Globus pallidus (tissue), 1 donor: Measurements from ENCODE around the gene EFNA4.

Experiments used
- DNase-seq: peaks from one replicate; pipeline ENCODE4 v3.0.0-alpha.2; 2015; ENCODE audit warnings: low spot score

Gene EFNA4

GRCh38 chr1:155051777-155052398, 11.7 kb upstream of the EFNA4 start:
- no peak for DNase-seq

DNA sequence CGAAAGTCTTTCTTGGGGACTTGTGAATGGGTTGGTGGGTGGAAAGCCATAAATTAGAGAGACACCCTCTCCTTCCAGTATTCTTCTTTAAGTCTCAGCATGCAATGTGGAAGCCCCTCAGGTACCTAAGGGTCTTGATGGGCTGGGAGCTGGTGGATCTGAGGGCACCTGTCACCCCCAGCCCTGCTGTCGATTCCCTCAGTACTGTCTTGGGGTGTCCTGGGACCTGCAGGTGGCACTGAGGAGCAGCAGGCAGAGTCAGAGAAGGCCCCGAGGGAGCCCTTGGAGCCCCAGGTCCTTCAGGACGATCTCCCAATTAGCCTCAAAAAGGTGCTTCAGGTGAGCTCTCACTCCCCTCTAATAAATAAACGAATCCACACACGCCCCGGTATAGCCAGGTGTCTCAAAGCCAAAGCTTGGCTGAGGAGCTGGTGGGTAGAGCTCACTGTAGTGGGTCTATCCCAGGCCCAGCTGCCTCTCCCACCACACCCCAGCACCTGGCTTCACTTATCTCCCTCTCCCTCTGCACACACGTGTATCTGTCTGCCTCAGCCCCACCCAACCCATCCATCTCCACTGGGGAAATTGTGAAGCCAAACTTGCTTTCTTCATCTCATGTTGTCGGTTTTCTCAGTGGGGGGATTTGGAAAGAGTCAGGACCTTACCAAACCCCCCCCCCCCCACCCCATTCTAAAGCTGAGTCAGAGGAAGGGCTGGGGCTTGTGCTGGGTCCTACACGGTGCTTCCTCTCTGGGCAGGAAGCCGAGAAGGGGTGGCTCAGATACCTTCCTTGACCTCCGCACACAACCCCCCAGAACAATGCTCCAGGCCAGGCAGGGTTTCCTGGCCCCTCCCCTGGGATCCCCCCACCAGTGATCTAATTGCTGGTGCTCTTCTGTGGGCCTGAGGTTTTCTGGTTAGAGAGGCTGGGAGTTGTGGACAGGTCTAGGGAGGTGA, 10.8 kb upstream of the EFNA4 start:
- no peak for DNase-seq

DNA sequence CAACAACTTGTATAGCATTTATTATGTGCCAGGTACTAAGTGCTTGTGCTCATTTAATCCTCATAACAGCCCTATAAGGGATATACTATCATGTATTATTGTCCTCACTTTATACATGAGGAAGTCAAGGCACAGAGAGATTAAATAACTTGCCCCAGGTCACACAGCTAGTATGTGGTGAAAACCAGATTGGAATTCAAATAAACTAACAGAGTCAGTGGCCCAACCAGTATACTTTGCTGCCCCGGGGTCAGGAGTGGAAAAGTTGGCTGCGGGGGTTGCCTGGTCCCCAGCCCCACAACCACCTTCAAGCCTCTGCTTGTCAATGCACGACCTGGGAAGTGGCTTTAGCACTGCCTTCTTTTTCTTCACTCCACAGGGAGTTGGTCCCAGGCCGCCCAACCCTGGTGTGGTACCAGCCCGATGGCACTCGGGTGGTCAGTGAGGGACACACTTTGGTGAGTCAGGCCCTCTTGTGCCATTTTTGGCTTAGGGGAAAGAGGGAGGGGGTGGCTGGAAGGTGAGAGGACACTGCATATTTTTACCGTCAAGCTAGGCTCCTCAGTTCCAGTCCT, 9.9 kb upstream of the EFNA4 start:
- no peak for DNase-seq

DNA sequence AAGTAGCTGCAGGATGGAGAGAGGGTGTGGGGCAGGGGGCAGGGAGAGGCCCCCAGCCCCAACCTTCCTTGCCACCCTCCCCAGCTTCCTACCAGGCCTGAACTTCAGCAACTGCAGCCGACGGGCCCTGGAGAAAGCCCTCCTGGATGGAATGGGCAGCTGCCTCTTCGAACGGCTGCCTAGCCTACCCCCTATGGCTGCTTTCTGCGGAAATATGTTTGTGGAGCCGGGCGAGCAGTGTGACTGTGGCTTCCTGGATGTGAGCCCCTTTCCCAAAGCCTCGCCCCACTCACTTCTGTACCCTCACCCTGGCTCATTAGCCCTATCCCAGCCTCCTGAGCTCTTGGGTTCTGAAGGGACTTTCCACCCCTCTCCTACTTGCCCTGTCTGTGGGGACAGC, 6.4 kb upstream of the EFNA4 start:
- no peak for DNase-seq

DNA sequence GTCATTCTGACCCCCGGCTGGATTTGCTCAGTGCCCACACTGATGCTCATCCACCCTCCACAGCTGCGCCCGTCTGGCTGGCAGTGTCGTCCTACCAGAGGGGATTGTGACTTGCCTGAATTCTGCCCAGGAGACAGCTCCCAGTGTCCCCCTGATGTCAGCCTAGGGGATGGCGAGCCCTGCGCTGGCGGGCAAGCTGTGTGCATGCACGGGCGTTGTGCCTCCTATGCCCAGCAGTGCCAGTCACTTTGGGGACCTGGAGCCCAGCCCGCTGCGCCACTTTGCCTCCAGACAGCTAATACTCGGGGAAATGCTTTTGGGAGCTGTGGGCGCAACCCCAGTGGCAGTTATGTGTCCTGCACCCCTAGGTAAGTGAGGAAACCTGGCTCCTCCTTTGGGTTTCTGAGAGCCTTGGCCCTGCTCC, 5.7 kb upstream of the EFNA4 start:
- DNase-seq, result no peak

DNA sequence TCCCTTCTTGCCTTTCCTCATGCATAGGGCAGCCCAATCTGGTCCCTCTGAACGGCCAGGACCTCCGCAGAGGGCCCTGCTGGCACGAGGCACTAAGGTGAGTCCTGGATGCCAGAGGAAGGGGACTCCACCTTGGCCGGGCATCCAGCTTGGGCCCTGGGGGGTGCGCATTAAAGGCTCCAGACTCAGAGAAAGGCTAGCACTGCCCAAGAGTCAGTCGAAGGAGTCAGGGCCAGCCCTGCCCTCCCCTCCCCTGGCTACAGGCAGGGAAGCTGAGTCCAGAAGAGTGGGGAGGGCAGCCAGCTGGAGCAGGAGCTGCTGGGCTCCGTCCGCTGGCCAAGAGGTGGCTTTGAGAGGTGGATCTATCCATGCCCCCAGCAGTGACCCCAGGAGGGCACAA, 2.8 kb upstream of the EFNA4 start:
- no peak for DNase-seq

DNA sequence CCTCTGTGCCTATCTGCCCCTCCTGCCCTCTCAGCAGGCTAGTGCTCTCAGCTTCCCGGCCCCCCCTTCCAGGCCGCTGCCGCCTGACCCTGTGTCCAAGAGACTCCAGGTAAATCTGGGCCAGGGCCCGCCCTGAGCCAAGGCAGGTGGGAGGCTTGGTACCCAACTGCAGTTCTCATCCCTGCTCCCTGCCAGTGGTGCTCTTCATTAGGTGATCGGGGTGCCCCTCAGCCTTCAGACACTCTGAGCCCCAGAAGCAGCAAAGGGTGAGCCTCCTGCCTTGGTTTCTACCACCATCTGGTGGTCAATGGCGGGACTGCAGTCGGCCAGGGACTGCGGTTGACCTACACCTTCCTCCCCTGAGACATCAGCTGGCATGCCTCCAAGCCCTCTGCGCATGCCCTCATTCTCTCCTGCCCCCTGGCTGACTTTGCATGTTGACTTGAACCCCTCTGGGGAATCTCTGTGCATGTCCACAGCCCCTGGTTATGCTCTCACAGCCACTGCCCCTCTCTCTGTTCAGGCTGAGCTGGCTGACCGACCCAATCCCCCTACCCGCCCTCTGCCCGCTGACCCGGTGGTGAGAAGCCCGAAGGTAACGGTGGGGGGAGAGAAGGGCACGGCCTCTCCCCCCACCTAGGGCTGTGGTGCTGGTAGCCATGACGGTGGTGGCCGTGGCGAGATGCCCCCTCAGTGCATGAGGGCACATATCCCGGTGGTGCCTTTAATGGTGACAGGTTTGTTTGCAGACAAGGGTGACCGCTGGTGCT, 2.0 kb upstream of the EFNA4 start:
- DNase-seq, result peak; percentile 64

DNA sequence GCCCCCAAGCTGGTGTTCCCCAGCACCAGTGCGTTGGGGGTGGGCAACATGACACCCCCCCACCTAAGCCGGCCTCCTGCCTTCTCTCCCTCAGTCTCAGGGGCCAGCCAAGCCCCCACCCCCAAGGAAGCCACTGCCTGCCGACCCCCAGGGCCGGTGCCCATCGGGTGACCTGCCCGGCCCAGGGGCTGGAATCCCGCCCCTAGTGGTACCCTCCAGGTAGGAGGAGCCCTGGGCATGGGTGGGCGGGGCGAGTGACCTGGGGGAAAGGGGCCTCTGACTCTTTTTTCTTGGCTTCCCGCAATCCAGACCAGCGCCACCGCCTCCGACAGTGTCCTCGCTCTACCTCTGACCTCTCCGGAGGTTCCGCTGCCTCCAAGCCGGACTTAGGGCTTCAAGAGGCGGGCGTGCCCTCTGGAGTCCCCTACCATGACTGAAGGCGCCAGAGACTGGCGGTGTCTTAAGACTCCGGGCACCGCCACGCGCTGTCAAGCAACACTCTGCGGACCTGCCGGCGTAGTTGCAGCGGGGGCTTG, 1.3 kb upstream of the EFNA4 start:
- no peak for DNase-seq

GRCh38 chr1:155062702-155063411, 683 bp upstream of the EFNA4 start:
- no peak for DNase-seq

GRCh38 chr1:155064111-155064831, 731 bp downstream of the EFNA4 start:
- no peak for DNase-seq

DNA sequence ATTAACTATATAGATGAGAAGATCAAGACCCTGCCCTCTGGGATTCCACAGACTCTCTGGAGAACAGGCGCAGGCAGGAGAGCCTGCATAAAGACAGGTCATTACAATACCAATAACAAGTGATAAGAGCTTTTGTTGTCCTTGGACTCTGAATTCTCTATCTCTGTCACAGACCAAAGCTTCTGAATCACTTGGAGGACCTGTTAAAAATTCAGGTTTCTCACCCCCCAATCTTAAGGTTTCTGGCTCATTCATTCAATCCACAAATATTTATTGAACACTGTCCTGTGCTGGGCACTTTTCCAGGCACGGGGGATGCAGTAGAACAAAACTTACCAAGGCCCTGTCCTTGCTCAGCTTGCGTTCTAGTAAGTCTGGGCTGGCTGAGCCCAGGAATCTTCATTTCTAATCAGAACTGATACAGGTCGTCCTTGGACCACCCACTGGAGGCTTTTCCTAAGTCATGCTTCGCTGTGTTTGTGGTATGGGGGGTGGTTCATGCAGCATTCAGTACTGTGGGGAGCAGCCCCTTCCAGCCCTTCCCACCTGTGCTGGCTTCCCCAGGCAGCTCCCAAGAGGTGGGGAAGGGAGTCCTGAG, 1.4 kb downstream of the EFNA4 start:
- DNase-seq, result no peak

DNA sequence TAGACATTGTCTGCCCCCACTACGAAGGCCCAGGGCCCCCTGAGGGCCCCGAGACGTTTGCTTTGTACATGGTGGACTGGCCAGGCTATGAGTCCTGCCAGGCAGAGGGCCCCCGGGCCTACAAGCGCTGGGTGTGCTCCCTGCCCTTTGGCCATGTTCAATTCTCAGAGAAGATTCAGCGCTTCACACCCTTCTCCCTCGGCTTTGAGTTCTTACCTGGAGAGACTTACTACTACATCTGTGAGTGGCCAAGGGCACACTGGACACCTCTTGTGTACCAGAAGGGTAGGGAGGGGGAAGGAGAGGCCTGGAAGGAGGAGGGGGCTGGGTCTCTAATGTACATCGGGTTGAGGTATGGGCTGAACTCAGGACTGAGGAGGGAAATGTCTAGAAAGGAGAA, 3.2 kb downstream of the EFNA4 start:
- no peak for DNase-seq

GRCh38 chr1:155068599-155068998, 5.1 kb downstream of the EFNA4 start:
- DNase-seq, result no peak

- no peak for DNase-seq
Observed at GRCh38 chr1:155069551-155070157, 6.1 kb downstream of the EFNA4 start.

DNA sequence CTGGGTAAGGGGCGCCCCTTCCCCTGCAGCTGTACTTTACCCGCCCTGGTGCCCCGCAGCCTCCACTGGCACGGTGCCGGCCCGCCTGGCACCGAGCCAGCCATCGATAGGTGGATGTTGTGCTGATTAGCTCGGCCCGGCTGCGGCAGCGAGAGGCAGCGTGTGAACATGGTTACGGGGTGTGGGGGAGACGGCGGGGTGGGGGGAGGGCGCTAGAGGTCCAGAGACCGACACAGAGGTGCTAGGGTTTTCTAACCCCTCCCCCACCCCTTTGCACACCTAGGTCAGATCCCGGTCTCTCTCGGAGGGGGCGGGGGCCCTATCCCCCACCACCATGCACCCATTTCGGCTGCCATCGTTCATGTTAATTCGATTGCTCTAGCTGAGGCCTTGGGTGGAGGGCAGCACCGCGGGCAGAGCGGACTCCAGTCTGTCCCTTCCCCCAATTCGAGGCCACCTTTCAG, 6.7 kb downstream of the EFNA4 start:
- no peak for DNase-seq

- peak; percentile 43 for DNase-seq
Observed at GRCh38 chr1:155070721-155071569, 7.4 kb downstream of the EFNA4 start.

GRCh38 chr1:155071701-155072100, 8.2 kb downstream of the EFNA4 start:
- DNase-seq, result no peak

DNA sequence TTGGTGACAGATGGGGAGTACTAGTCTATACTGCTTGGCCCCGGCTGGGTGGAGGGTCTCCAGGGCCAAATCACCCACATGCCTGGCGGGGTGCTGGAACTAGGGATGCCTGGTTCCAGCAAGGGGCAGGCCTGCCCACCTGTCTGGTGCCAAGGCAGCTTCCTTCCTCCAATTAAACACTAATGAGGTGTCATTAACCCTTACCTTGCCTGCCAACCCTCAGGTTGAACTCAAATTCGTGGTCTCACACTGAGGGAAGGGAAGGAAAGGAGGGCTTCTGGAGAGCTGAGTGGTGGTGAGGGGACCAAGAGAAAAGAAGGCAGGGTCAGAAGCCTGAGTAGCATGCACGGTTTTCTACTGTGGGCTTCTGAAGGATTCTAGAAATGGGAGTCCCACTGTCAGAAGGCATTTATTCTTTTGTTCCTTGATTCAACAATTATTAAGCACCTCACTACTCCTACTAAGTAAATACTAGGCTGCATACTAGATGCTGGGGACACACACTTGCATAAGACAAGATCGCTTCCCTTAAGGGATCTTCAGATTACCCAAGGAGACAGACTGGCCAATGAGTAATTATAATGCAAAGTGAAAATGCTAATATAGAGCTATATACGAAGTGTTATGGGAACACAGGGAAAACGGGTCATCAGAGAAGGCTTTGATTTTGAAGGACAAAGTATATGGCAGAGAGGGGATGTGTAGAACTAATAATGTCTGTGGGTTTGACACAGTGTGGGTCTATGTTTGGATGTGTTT, 9.2 kb downstream of the EFNA4 start:
- no peak for DNase-seq
